ENCODE data around the gene MLN.

The MLN gene

GRCh38 chr6:33803571-33804053 lies at the start of gene MLN:
TSS of gene MLN (minus strand) at chr6:33804003. CDS start at chr6:33801163, 2,840 bp downstream.
- no peak for DNase-seq

GRCh38 chr6:33853026-33853425 lies 49.2 kb upstream of the MLN start:
- no peak for DNase-seq

GRCh38 chr6:33851959-33852358 lies 48.2 kb upstream of the MLN start:
- DNase-seq = no peak

DNA sequence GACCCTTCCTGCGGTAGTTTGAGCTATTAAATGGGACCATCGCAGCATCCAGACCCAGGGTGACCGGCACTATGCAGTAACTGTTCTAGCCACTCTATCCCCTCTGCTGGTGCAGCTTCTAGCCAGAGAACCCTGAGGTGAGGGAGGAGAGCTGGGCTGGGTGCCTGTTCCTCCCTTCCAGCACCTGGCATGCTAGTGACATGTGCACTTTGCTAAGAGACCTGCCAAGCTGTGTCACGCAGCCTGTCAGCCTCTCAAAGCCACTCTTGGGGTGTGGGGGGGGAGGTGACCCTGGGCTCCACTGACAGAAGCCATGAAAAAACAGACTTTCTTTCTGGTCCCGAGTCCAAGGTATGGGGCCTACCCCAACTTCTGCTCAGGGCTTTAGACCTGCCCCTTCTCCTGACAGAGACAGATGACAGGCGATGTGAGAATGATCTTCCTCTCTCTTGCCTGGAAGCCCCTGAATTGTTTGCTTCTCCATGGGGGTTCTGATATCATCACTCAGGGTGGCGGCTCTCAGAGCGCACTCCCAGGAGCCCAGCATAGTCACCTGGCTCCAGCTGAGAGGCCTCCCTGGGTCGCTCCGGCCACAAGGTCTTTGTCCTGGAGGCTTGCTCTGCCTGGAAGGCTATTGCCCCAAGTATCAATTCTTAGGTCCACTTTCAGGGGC lies 47.2 kb upstream of the MLN start:
- no peak for DNase-seq

- no peak for DNase-seq
Measured at GRCh38 chr6:33850296-33850695, 46.5 kb upstream of the MLN start.

DNA sequence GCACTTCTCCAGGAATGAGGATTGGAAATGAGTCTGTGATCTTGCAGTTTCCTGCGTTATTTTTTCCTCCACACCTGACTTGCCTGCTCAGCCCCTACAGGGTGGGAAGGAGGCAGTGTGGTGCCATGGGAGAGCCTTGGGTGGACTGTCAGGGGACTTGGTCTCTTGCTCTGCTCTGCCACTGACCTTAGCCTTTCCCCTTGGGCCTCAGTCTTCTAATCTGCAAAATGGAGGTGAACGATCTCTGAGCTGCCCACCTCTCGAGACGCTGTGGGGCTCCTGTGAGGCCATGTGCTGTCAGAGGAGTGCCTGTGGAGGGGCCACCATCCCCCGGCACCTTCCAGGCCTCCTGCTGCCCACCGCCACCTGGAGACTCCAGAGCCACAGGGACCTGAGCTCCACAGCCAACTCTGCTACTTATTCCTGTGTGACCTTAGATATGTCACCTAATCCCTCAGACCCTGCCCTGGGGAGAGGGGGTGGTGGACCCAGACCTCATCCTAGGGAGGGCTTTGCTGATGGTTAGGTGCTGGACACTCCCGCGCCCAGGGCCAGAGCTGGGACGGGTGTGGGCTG lies 45.8 kb upstream of the MLN start:
- DNase-seq = no peak

DNA sequence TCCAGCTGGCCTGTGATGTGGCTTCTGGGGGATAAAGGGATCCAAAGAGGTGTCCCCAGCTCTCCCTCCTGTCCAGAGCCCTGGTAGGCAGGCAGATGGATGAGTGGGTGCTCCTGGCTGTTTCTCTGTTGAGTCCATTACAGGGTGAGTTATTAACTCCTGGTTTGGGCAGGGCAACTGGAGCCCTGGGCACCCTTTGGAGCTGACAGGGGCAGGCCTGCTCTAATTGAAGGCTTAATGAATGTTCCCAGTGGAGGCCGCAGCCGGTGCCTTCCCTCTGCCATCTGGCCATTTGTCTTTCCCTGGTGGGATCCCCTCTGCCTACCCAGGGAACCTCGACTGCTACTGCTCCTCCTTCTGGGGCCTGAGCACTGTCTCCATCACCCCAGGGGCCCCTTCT lies 44.7 kb upstream of the MLN start:
- no peak for DNase-seq

- no peak for DNase-seq
Measured at GRCh38 chr6:33847867-33848266, 44.1 kb upstream of the MLN start.

DNA sequence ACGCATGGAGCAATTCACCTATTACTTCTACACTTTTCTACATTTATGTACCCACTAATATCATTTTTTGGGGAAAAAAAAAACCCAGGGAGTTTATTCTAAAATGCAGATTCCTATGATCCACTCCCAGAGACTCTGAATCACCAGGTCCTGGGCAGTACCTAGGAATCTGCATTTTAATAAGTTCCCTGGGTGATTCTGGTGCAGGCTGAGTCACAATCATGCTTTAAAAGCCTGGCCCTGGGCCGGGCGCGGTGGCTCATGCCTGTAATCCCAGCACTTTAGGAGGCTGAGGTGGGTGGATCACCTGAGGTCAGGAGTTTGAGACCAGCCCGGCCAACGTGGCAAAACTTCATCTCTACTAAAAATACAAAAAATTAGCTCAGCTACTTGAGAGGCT lies 43.3 kb upstream of the MLN start:
- DNase-seq = no peak

GRCh38 chr6:33846226-33846625 lies 42.4 kb upstream of the MLN start:
- no peak for DNase-seq

- DNase-seq = no peak
Measured at GRCh38 chr6:33845031-33845745, 41.4 kb upstream of the MLN start.

DNA sequence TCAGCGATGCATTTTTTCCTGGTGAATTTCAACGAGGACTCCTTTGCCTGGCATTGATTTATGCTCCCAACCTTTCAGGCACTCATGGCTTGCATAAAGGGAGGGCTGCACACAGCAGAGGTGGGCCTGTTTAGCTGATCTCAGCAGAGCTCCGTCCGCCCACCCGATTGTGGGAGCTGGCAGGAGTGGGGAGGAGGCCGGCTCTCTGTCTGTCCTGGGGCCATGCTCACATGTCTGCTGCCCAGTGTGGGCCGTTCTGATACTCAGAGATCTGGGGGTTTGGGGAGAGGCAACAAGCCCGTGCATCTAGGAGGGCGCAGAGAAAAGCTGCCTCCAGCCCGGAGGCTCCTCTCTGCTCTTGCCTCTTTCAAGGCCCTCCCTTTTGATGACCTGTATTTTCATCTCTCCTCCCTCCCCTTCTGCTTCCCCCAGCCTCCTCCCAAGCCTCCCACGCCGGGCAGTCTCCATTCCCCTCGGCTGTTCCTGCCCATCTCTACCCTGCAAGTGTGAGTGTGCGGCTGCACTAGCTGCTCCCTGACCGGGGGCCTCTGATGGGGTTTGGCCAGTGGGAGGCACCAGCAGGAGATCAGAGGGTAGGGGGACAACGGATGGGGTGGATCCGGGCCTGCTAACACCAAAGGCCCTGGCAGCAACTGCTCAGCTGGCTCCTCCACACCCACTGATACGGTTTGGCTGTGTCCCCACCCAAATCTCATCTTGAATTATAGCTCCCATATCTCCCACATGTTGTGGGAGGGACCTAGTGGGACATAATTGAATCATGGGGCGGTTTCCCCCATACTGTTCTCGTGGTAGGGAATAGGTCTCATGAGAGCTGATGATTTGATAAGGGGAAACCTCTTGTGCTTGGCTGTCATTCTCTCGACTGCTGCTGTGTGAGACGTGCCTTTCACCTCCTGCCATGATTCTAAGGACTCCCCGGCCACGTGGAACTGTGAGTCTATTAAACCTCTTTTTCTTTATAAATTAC lies 39.6 kb upstream of the MLN start:
- no peak for DNase-seq

- DNase-seq = no peak
Measured at GRCh38 chr6:33841868-33842267, 38.1 kb upstream of the MLN start.

DNA sequence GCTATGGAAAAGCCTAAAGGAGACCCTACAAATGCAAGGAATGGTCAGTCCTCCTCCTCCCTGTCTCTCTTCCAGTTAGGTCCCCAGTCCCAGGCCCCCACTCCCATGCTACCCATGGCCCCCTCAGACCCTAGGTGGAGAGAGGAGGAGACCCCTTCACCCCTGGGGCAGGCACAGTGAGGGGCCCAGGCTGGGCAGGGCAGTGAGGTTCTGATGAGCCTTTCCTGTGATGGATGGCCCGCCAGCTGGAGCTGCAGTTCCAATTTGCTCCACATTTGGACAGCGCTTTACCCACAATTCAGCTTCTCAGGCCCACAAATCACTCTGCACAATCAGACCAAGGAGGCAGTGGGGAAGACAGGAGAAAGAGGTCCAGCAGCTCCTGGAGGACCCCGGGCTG lies 37.3 kb upstream of the MLN start:
- DNase-seq = no peak

- peak in 2 of 56 donors; percentile 8 to 13 for DNase-seq
Measured at GRCh38 chr6:33840048-33840926, 36.5 kb upstream of the MLN start.

- DNase-seq = no peak
Measured at GRCh38 chr6:33839399-33840047, 35.7 kb upstream of the MLN start.

- no peak for DNase-seq
Measured at GRCh38 chr6:33838983-33839382, 35.2 kb upstream of the MLN start.

GRCh38 chr6:33837971-33838665 lies 34.3 kb upstream of the MLN start:
- no peak for DNase-seq

- DNase-seq = no peak
Measured at GRCh38 chr6:33836806-33837469, 33.1 kb upstream of the MLN start.
